Neutrophil (primary cell): Measurements from ENCODE around the gene PYURF.

Source experiments
- H3K27ac ChIP-seq: fragments of 200-600 bp; sonication (generic); 2 replicates; pipeline ENCODE4 v1.5.1; 2016; ENCODE audit warnings: mild to moderate bottlenecking, moderate library complexity
- H3K27me3 ChIP-seq: fragments of 200-600 bp; sonication (generic); 2 replicates; pipeline ENCODE4 v1.6.0; 2016; ENCODE audit warnings: mild to moderate bottlenecking
- H3K36me3 ChIP-seq: fragments of 200-600 bp; sonication (generic); 2 replicates; pipeline ENCODE4 v1.5.1; 2017
- H3K4me1 ChIP-seq, 2 experiments: fragments of 200-600 bp in 1 of 2; sonication (generic) in 1 of 2; 1 replicate in 1 of 2; 2 replicates in 1 of 2; pipeline versions ENCODE4 v1.5.1 to v1.6.1; 2013 to 2016; ENCODE audit warnings: low read depth in 1 of 2, low read length in 1 of 2, mild to moderate bottlenecking in 1 of 2, moderate library complexity in 1 of 2; ENCODE audit not compliant: control insufficient read depth in 1 of 2, insufficient read depth in 1 of 2
- H3K4me3 ChIP-seq, 2 experiments: fragments of 200-600 bp in 1 of 2; sonication (generic) in 1 of 2; 1 replicate in 1 of 2; 2 replicates in 1 of 2; pipeline ENCODE4 v1.5.1; 2013 to 2016; ENCODE audit warnings: low read depth in 1 of 2, low read length in 1 of 2, mild to moderate bottlenecking in 1 of 2, moderate library complexity in 1 of 2
- H3K9me3 ChIP-seq: fragments of 200-600 bp; sonication (generic); 2 replicates; pipeline ENCODE4 v1.5.1; 2016
- CTCF ChIP-seq: fragments of 200-600 bp; sonication (generic); IDR thresholded peaks from 2 replicates; pipeline ENCODE4 v1.5.1; 2016; ENCODE audit warnings: antibody characterized with exemption

The PYURF gene

GRCh38 chr4:88477229-88477860 is 46.2 kb downstream of the PYURF start:
- TF ChIP-seq CTCF, result no peak
- Histone ChIP-seq H3K9me3 (no peaks in the 10 kb centered on the region), H3K36me3 (no peaks in the 10 kb centered on the region), H3K27me3 (no peaks in the 10 kb centered on the region), H3K4me3 (no peak overlapping the region), H3K4me1 (no peaks in the 10 kb centered on the region), H3K27ac (no peak overlapping the region)
